SK-N-SH treated with all-trans-retinoic acid at 6 μM for 48 hours (cell line): ENCODE measurements around the gene TTC34.

Experiments
- BACH2 ChIP-seq: fragments of 250-450 bp; sonication (Bioruptor Pico); IDR thresholded peaks from 2 replicates; pipeline ENCODE4 v1.9.0; 2021; ENCODE audit warnings: mild to moderate bottlenecking, borderline replicate concordance
- CSDC2 ChIP-seq: fragments of 250-450 bp; sonication (Bioruptor Pico); IDR thresholded peaks from 2 replicates; pipeline ENCODE4 v1.5.0; 2020; ENCODE audit warnings: mild to moderate bottlenecking, moderate library complexity
- GLIS3 ChIP-seq: fragments of 250-450 bp; sonication (Bioruptor Pico); IDR thresholded peaks from 2 replicates; pipeline ENCODE4 v1.5.0; 2020; ENCODE audit warnings: mild to moderate bottlenecking, moderate library complexity
- ISL1 ChIP-seq: fragments of 250-450 bp; sonication (Bioruptor Pico); IDR thresholded peaks from 2 replicates; pipeline ENCODE4 v2.1.2; 2022; ENCODE audit warnings: mild to moderate bottlenecking, moderate library complexity
- PATZ1 ChIP-seq: fragments of 250-450 bp; sonication (Bioruptor Pico); IDR thresholded peaks from 2 replicates; pipeline ENCODE4 v1.8.0; 2020; ENCODE audit warnings: mild to moderate bottlenecking, moderate library complexity, borderline replicate concordance
- SNAI2 ChIP-seq: fragments of 250-450 bp; sonication (Bioruptor Pico); IDR thresholded peaks from 2 replicates; pipeline ENCODE4 v1.5.0; 2020; ENCODE audit warnings: mild to moderate bottlenecking, moderate library complexity
- TCF4 ChIP-seq: fragments of 250-450 bp; sonication (Bioruptor Pico); IDR thresholded peaks from 2 replicates; pipeline ENCODE4 v1.8.0; 2021; ENCODE audit warnings: mild to moderate bottlenecking, moderate library complexity, borderline replicate concordance
- TSHZ2 ChIP-seq: fragments of 250-450 bp; sonication (Bioruptor Pico); IDR thresholded peaks from 2 replicates; pipeline ENCODE4 v1.5.0; 2020; ENCODE audit warnings: mild to moderate bottlenecking, moderate library complexity
- ZC3H10 ChIP-seq: fragments of 250-450 bp; sonication (Bioruptor Pico); IDR thresholded peaks from 2 replicates; pipeline ENCODE4 v1.5.1; 2021; ENCODE audit warnings: mild to moderate bottlenecking, moderate library complexity
- ZFP3 ChIP-seq: fragments of 250-450 bp; sonication (Bioruptor Pico); IDR thresholded peaks from 2 replicates; pipeline ENCODE4 v1.5.0; 2020; ENCODE audit warnings: mild to moderate bottlenecking, moderate library complexity
- ZFP30 ChIP-seq: fragments of 450-650 bp; formaldehyde crosslinking; IDR thresholded peaks from 2 replicates; pipeline ENCODE4 v1.5.0; 2022; ENCODE audit warnings: mild to moderate bottlenecking, moderate library complexity
- ZNF565 ChIP-seq: fragments of 450-650 bp; formaldehyde crosslinking; conservative IDR thresholded peaks from 2 replicates; pipeline ENCODE4 v1.5.0; 2020; ENCODE audit warnings: low read depth, mild to moderate bottlenecking, moderate library complexity
- ZNF8 ChIP-seq: fragments of 450-650 bp; formaldehyde crosslinking; IDR thresholded peaks from 2 replicates; pipeline ENCODE4 v1.5.0; 2020; ENCODE audit warnings: mild to moderate bottlenecking, moderate library complexity
- TF ChIP-seq, protein P1 (sequence below): fragments of 250-450 bp; sonication (Bioruptor Pico); IDR thresholded peaks from 2 replicates; pipeline ENCODE4 v1.5.1; 2020; ENCODE audit warnings: low read depth, mild to moderate bottlenecking, moderate library complexity

DNA sequence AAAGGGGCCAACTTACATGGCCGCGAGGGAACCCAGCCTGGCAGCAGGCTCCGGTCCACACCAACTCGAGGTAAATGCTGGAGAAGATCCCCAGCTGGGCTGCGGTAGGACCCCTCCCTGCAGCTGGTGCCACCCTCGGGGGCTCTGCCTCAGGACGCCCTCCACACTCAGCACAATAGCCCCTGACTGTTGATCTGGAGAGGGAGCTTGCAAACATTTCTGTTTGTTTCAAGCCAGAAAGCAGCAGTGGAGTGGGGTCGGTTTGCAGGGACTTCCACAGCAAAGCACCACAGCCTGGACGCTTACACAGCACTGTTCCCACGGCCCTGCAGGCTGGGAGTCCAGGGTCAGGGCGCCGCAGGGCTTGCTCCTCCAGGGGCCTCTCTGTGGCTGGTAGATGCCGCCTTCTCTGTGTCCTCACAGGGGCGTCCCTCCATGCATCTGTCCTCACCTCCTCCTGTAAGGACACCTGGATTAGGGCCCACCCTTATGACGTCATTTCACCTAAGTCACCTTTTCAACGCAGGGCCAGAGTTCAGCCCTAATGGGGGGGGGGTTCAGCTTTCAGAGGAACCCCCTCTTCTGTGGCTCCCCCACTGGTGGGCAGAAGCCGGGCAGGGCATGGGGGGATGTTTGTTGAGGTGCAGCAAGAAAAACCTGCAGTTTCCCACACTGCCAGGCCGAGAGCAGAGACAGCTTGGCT, 24.1 kb upstream of the TTC34 start:
- TF ChIP-seq, protein P1, sequence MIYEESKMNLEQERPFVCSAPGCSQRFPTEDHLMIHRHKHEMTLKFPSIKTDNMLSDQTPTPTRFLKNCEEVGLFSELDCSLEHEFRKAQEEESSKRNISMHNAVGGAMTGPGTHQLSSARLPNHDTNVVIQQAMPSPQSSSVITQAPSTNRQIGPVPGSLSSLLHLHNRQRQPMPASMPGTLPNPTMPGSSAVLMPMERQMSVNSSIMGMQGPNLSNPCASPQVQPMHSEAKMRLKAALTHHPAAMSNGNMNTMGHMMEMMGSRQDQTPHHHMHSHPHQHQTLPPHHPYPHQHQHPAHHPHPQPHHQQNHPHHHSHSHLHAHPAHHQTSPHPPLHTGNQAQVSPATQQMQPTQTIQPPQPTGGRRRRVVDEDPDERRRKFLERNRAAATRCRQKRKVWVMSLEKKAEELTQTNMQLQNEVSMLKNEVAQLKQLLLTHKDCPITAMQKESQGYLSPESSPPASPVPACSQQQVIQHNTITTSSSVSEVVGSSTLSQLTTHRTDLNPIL (CRISPR knock-in tag): no peak
- TF ChIP-seq ISL1 (CRISPR knock-in tag) (no peak), CSDC2 (no peak), PATZ1 (CRISPR knock-in tag) (no peak), ZNF8 (no peak), ZNF565 (CRISPR knock-in tag) (no peak), SNAI2 (CRISPR knock-in tag) (no peak), ZFP30 (CRISPR knock-in tag) (no peak), TCF4 (CRISPR knock-in tag) (no peak), ZFP3 (CRISPR knock-in tag) (no peak), BACH2 (no peak), TSHZ2 (CRISPR knock-in tag) (no peak), ZC3H10 (CRISPR knock-in tag) (no peak), GLIS3 (CRISPR knock-in tag) (no peak)
